Measurements from ENCODE around the gene SMCR8. TPM values are rescaled to one million over a fixed set of nuclear protein-coding genes. Genes with fewer than 3 reads are reported as not detected.

The SMCR8 gene, protein sequence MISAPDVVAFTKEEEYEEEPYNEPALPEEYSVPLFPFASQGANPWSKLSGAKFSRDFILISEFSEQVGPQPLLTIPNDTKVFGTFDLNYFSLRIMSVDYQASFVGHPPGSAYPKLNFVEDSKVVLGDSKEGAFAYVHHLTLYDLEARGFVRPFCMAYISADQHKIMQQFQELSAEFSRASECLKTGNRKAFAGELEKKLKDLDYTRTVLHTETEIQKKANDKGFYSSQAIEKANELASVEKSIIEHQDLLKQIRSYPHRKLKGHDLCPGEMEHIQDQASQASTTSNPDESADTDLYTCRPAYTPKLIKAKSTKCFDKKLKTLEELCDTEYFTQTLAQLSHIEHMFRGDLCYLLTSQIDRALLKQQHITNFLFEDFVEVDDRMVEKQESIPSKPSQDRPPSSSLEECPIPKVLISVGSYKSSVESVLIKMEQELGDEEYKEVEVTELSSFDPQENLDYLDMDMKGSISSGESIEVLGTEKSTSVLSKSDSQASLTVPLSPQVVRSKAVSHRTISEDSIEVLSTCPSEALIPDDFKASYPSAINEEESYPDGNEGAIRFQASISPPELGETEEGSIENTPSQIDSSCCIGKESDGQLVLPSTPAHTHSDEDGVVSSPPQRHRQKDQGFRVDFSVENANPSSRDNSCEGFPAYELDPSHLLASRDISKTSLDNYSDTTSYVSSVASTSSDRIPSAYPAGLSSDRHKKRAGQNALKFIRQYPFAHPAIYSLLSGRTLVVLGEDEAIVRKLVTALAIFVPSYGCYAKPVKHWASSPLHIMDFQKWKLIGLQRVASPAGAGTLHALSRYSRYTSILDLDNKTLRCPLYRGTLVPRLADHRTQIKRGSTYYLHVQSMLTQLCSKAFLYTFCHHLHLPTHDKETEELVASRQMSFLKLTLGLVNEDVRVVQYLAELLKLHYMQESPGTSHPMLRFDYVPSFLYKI
- 12.3 TPM for total RNA-seq
- long read RNA-seq, result 0 reads

GRCh38 chr17:18314731-18315561 is at the start of gene SMCR8, which contains the start of gene TOP3A:
SMCR8 (plus strand) TSS chr17:18315293; CDS start chr17:18315790, 497 bp downstream.
TOP3A (minus strand) TSS chr17:18314994; CDS start chr17:18314778, 216 bp downstream.
- peaks cover 76% of the 10 kb centered on the region for H3K4me1 ChIP-seq
- intact Hi-C loops (cut with micrococcal nuclease), result no loop called here

DNA sequence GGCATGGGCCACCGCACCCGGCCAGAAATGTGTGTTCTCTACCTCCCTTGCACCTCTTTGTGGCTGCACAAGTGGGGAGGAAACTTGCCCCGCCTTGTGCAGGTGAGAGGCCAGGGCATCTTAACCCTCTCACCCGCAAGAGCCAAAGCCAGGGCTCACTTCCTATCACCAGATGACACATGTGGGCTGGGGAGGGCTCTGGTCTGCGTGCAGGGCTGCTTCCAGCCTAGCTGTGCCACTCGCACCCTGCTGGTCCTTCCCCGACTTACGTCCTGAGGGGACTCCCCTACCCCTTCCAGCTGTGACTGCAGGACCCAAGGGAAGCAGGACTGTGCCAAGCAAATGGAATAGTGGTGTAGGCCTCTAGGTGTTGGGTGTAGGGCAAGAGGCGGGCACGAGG is 47.7 kb upstream of the SMCR8 start:
- intact Hi-C loops (cut with micrococcal nuclease), result no loop called here
- Histone ChIP-seq H3K9me3 (replicated peaks) (no peaks in the 10 kb centered on the region), H3K4me1 (peaks cover 18% of the 10 kb centered on the region), H3K27me3 (ENCODE audit: low read depth) (no peaks in the 10 kb centered on the region), H3K36me3 (peaks cover 28% of the 10 kb centered on the region), H3K4me3 (no peak overlapping the region), H3K27ac (replicated peaks) (no peak overlapping the region)
- DNase-seq, result no peak
- no peak for TF ChIP-seq CTCF (IDR thresholded peaks at IDR 0.05; ENCODE audit: borderline replicate concordance)

More at GRCh38 chr17:18314731-18315561, at the start of gene SMCR8, which contains the start of gene TOP3A:
- Histone ChIP-seq H3K9me3 (replicated peaks) (no peaks in the 10 kb centered on the region), H3K27ac (replicated peaks) (peak within 1 kb of the TSS; percentile 91), H3K27me3 (ENCODE audit: low read depth) (no peaks in the 10 kb centered on the region), H3K36me3 (peaks cover 28% of the 10 kb centered on the region), H3K4me3 (peak within 1 kb of the TSS; percentile 90)
- peak; percentile 99 for DNase-seq
- TF ChIP-seq CTCF (IDR thresholded peaks at IDR 0.05; ENCODE audit: borderline replicate concordance), result no peak

- Histone ChIP-seq H3K27me3 (ENCODE audit: low read depth) (no peaks in the 10 kb centered on the region), H3K36me3 (peaks cover 25% of the 10 kb centered on the region), H3K4me3 (no peak overlapping the region), H3K9me3 (replicated peaks) (no peaks in the 10 kb centered on the region), H3K27ac (replicated peaks) (no peak overlapping the region), H3K4me1 (peaks cover 10% of the 10 kb centered on the region)
- intact Hi-C loops (cut with micrococcal nuclease), result no loop called here
- no peak for TF ChIP-seq CTCF (IDR thresholded peaks at IDR 0.05; ENCODE audit: borderline replicate concordance)
- no peak for DNase-seq
Measured at GRCh38 chr17:18267927-18268711, 47.0 kb upstream of the SMCR8 start.

DNA sequence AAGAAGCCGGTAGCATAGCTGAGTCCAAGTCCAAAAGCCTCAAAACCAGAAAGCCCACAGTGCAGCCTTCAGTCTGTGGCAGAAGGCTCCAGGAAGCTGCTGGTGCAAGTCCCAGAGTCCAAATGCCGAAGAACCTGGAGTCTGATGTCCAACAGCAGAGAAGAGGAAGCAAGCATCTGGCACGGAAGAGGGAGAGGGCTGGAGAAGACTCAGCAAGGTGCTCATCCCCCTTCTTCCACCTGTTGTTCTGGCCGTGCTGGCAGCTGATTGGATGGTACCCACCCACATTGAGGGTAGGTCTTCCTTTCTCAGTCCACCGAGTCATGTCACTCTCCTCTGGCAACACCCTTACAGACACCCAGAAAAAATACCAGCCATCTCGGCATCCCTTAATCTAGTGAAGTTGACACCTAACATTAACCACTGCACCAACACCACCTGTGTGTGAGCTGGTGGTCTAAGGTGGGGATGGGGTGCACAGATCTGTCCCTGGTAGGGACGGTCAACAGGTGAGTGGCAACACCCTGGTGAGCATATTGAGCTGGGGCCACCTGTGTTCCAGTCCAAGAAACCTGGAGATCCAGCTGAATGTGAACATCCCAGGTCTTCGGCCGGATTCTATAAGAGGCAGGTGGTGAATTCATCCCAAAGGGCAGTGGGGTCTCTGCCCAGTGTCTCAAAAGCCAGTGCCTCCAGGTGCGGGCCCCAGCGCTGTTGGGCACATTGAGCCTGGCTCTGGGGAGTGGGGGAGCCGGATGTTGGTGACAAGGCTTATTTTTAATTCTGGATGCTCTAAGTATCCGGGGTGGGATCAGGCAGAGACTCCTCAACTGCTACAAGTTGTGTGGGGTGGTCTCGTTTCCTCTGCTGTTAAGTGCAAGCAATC is 44.8 kb upstream of the SMCR8 start:
- H3K27ac ChIP-seq (replicated peaks), result no peak overlapping the region
- H3K4me3 ChIP-seq, result no peak overlapping the region
- DNase-seq, result no peak
- no peak for TF ChIP-seq CTCF (IDR thresholded peaks at IDR 0.05; ENCODE audit: borderline replicate concordance)
- H3K9me3 ChIP-seq (replicated peaks), result no peaks in the 10 kb centered on the region
- H3K4me1 ChIP-seq, result peaks cover 5% of the 10 kb centered on the region
- H3K36me3 ChIP-seq, result peaks cover 20% of the 10 kb centered on the region
- no peaks in the 10 kb centered on the region for H3K27me3 ChIP-seq (ENCODE audit: low read depth)
- intact Hi-C loops (cut with micrococcal nuclease), result no loop called here
